Inflammatory macrophage treated with lipopolysaccharide for 4 hours (primary cell): ENCODE measurements around the gene MAP4K1.

Experiments used
- DNase-seq: peaks from one replicate; pipeline ENCODE4 v3.0.0-alpha.2; 2020

The MAP4K1 gene

DNA sequence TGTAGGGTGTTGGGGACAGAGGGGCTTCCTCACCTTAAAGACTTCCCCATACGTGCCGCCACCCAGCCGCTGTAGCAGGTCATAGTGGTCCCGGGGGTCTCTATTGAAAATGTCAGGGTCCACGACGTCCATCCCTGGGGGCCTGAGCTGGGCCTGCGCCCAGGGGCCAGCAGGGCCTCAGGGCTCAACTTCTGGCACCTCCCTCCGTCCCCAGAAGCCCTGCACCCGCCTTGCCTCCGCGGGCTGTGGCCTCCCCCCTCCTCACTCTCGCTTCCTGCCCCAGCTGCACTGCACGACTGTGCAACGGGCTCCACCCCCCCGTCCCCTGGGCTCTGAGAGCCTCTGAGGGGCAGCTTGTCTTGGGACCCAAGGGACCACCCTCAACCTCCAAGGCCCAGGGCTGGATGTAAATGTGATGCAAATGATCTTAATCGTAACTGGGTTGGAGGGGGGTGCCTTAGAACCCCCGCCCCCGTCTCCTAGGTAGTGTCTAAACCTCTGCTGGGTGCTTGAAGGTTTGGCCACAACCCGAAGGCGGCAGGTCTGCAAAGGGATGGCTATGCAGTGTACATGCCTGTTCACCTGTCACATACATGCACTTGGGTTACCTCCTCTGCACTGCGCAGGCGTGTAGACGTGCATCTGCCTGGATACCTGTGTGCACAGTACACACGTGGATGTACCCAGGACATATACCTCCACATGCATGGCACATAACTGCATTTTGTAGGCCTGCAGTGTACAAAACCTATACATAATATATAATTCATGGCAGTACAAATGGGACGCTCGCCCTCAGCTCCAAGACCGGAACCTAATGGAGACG lies at the start of gene MAP4K1:
Gene MAP4K1, minus strand, starts transcription at position 190 of the 826 bp plus-strand sequence. Its CDS starts 58 bp downstream, at position 132.
- no peak for DNase-seq

DNA sequence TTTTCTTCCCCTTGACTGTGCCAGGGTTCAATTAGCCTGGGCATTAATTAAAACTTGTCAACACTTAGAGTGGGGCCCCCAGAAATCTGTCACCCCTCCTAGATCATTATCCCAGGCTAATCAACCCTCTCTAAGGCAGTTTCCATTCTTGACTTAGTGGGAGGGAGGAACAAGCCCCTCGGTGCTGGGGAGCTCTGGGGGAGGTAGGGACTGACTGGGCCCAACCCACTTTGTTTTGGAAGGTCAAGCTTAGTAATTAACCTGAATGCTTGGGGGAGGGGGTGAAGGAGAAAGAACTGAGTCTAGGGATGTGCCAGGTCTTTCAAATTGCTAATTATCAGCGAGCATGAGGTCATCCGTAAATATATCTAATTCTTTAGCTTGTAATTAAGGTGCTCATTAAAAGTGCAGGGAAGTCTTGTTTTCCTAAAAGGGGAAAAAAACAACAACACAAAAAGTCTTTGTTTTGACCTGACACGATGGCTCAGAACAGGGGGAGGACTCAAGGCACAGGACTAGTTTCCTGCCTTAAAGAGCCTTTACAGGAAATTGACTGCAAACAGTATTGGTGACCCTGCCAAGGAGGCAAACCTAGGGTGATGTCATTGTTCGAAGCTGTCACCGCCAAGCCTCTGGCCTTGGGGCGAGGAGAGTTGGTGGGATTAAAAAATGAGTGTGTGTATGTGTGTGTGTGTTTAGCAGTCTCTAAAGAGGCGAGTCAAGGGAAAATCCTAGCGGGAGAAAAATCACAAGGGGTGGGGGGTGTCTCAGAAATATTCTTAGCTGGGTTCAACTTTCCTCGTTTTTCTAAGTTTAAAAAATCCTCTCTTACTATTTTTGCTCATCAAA lies 49.1 kb upstream of the MAP4K1 start:
- peak; percentile 48 for DNase-seq

DNA sequence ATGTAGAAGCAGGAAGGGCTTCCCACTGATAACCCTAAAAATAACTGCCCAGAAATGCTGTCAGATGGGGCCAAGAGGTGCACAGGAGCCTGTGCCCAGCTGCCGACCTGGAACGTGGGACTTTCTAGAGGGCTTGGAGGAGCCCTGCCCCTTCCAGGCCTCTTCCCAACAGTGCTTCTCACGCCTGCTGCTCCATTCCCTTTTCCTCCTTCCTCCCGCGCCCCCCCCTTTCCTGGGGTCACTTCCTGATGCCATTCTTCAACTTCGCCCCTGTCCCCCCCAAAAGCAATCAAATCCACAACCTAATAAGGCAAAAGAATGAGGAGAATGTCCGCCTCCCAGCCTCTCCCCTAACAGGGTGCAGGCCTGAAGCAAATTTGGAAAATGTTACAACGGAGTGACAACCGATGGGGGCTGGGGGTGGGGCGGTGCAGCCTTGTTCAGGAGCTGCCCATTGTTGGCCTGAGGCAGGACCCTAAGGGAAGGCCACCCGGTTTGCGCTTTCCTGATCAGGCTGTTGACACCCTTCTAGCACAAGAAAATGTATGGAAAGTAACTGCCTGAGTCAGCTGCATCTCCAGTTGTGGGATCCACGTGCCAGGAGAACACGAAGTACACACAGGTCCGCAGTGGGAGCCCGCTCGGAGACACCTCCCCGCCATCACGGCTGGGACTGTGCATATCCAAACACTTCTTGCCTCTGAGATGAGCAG lies 48.4 kb upstream of the MAP4K1 start:
- no peak for DNase-seq

DNA sequence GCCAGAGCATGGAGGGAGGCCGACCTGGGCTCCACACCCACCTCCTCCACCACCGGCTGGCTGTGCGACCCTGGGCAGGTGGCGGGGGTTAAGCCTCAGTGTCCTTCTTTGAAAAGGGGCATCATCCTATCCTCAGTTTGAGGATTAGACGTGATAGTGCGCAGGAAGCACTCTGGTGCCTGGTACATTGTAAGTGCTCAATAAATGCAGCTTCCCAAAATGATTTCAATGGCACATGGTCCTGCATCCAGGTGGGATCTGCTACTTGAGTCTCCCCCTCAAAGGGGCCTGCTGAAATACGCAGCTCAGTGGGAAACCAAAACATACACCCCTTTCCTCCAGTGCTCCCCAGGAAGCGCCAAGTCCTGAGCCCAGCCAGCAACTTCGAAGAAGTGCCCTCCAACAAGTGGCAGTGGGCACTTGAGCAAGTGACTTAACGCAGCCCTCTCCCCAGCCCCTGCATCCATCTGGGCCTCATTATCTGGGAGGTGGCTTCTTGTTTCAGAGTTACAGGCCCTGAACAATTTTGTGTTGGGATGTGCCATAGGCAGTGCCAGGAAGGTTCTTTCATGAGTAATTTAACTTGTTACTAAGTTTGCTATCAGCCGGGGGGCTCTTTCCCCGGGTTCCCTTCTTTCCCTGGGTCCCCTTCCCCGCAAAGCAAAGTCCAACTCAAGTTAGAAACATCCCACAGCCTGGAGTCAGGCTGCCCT lies 47.6 kb upstream of the MAP4K1 start:
- DNase-seq = no peak

DNA sequence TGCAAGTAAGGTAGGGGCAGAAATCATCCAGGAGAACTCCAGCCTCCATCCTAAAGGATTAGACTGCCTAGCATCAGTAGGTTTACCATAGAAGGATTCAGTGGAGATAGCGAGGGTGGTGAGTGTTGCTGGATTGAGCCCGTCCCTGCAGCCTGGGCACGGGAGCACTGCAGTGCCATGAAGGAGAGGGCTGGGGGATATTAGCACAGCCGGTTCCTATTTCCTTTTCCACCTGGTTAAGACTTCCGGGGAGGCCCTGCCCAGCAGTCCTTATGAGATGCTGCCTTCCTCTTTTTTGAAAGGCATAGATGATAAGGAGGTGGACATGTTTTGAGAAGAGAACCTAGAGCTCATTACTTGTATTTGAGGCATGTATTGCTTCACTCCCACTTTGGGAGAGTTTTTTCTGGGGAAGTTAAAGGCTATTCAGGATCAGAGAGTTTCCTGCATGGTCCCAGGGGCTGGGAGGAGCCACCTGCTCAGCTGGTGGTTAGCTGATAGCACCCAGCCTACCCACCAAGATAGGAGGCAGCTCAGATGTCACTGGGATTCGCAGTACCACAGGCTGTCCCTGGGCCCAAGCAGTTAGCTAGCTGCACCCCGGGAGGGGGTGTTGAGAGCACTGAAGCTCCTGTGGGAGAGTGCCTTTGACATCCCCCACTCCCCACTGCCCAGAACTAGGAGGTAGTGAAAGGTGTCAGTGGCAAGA lies 46.9 kb upstream of the MAP4K1 start:
- no peak for DNase-seq

DNA sequence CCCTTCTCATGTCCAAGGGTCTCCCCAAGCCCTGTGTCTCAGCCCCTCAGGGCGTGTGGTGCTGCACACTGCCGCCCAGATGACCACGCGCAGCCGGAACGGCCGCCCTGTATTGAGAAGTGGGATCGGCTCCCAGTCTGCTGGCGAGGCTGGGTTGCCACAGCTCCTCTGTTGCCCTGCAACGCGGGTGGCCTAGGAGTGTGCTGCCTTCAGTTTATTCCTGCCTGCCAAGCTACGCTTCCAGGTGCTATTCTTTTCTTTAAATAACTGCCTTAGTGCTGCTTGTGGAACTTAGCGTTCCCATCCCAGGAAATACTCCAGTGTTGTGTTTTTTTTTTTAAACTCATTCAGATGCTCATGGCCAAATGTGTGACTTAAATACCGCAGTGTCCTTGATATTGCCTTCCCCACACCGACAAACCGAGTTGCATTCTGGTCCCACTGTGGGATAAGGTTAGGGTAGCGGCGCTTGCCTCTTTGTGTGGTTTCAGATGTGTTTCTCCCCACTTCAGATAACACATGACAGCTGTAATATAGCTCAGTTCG lies 46.3 kb upstream of the MAP4K1 start:
- no peak for DNase-seq

DNA sequence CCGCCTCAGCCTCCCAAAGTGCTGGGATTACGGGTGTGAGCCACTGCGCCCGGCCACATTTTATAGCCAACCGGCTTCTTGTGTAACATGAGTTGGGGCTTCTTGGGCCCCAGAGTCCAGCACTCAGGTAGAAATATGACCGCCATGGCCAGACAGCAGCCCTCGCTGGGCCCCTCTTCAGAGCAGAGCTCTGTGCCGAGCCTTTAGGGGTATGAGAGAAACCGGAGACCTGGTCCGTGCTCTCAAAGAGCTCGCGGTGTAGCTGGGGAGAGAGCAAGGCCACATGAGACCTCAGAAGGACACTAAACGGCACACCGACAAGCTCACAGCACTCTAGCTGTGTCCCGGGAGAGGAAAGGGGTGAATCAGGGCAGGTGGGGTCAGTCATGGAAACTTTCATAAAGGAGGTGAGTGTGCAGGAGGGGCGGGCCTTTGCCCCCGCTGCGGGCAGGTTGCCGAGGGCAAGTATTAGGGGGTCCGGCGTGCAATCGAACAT lies 45.5 kb upstream of the MAP4K1 start:
- no peak for DNase-seq

DNA sequence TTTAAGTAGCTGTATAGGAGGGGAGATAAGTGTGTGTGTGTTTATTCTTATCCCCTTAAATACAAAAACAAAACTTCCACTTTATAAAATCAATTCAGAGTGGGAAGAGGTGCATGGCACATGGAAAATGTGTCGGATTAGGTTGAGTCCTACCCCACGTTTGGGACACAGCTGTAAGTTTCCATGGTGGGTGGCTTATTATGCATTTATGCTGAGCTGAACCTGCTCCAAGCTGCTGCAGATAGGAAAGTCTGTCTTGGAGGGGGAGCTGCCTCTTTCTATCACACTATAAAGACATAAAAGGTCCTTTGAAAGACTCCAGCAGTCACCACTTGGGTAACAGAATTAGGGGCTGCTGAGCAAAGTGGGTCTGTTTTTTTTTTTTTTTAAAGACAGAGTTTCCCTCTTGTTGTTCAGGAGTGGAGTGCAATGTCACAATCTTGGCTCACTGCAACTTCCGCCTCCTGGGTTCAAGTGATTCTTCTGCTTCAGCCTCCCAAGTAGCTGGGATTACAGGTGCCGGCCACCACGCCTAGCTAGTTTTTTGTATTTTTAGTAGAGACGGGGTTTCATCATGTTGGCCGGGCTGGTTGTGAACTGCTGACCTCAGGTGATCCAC lies 44.9 kb upstream of the MAP4K1 start:
- DNase-seq = no peak

DNA sequence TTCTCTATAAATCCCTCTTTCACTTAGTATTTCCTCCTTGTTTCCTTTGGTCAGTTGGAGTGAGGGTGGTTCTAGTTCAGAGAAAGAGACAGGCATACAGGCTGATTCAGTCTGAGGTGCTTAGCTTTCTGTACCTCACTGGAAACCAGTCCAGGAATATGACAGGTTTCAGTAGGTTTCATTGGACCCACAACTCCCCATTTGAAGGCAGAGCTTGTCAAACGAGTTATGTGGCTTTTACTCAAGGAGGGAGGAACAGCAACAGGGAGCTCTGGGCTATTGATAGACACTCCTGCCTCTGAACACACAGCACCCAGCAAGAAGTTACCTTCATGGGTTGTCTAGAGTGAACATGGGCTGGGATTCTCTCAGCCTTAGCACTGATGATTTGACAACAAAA lies 44.2 kb upstream of the MAP4K1 start:
- no peak for DNase-seq

DNA sequence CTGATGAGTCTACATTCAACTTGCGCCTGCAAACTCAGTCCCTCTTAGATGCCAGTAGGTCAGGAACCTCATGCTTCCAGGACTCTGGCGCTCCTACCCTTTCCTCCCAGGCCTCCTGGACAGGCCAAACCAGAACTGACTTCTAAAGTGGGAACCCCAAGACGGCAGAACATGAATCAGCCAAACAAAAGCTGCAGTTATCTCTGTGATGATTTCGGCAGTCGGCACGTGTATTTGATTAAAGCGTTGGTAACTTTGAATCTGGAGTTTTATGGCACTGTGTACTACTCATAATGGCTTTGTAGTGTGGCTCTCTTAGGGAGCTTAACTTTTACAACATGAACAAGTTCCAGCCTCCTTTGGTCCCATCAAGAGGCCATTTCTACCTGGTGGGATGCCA lies 43.4 kb upstream of the MAP4K1 start:
- no peak for DNase-seq

DNA sequence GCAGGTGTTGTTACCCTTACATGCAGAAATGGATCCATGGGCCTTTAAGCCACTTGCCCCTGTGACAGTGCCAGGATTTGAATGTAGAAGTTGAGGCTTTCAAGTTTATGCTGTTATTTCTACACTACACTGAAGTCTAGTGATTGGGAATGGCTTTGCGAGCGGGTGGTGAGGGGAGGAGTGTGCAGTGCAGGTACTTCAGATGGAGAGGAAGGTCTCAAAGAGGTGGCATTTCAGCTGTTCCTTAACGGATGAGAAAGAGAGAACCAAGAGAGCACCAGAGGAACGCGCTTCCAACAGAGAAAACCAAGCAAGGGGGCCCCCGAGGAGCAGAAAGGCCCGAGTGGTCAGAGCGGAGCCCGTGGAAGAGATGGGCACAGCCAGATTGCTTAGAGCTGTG lies 43.0 kb upstream of the MAP4K1 start:
- DNase-seq = no peak

DNA sequence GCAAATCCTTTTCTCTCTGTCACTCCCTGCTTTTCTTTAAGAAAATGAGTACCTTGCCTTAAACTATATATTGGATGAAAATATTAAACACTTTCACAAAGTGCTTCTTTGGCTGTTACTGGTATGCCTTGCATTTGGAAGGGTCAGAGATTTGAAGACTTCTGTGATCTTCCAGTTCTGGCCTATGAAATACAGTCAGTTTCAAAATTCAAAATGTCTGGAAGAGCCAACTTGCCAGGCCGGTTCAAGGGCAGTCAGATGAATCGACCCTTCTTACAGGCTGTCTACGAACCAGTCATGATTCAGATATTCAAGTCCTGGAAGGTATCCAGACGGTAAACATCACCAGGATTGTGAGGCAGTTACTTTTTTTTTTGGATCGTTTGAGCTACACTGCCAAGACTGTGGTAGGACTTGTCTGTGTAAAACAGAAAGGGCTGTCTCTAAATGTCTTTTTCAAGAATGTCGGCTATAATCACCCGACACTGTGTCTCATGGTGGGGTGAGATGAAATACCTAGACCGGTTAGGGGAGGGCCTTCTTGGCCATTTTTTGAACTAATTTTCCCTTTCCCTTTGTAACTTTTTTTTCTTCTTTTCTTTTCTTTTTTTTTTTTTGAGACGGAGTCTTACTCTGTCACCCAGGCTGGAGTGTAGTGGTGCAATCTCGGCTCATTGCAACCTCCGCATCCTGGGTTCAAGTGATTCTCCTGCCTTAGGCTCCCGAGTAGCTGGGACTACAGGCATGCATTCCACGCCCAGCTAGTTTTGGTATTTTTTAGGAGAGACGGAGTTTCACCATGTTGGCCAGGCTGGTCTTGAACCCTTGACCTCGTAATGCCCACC lies 40.9 kb upstream of the MAP4K1 start:
- no peak for DNase-seq

DNA sequence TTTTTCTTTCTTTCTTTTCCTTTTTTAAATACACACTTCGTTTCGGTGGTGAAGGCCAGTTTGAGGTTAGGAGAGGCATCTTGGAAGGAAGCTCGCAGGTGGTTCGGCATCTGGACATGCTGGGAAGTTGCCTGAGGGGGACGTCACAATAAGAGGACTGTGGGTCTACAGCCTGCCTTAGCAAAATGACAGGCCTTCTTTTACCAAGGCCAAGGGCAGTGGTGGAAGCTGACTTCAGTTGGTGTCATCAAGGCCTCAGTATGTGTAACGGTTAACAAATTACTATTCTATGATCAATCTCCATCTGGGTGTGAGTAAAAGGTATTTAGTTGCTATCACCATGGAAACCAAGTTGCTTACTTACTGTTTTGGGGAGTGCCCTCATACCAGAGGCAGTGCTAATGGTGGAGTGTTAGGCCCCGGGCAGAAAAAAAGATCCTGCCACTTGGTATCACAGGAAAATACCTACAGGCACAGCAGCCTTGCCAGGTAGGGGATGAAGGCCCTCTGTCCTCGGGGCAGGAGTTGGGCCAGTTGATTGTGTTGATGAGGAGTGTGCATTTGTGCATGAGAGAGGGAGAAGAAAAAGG lies 40.0 kb upstream of the MAP4K1 start:
- no peak for DNase-seq

DNA sequence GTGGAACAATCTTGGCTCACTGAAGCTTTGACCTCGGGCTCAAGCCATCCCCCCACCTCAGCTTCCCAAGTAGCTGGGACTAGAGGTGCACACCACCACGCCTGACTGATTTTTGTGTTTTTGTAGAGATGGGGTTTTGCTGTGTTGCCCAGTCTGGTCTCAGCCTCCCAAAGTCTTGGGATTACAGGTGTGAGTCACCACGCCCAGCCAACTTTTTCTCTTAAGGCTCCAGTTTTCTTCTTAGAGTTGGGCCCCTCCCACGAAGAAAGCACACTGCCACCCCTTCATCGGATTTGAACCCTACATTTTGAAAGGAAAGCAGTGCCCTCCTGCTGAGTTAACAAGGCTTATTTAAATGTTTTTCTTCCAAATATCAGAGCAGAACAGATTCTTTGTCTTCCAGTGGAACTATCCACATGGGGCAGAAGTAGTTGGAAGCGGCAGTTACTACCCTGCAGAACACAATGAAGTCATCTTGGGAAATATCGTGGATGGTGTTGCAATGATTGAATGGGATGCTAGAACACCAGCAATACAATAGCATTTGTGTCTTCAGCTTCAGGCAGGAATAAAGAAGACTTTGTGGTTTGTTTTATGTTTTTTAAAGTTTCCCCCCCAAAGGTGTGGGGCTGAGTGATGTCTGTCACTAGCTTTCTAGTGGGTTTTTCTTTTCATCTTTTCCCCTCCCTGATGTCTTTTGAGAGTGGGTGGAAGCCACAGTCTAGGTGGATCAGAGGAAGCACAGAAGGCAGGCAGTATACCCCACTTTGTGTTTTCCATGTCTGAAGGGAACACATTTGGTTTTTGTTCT lies 38.6 kb upstream of the MAP4K1 start:
- DNase-seq = peak; percentile 73

DNA sequence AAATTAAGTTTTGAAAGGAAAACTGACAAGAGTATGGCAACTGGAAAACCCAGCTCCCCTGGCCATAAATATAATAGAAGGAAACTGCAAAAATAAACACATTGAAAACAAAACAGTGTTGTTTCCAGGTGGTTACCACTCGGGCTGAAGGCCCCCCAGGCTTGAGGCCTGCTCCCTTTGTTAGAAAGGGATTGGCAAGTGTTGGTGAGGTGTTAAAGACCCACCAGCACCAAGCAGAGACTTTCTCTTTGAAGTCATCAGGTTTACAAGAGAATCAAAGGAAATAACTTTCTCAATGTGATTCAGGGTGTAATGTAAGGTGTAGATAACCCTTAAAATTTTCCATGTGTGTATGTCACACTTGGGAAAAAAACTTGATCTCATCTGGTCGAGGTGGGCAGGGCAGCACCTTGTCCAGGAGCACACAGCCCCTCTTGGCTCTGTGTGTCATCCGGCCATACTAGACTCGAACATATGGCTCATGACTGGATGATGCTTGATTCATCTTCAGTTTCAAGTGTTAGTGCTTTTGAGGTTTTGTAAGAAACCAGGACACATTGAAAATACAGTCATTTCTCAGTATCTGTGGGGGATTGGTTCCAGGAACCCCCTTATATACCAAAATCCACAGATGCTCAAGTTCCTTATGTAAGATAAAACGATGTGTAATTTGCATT lies 37.5 kb upstream of the MAP4K1 start:
- no peak for DNase-seq

DNA sequence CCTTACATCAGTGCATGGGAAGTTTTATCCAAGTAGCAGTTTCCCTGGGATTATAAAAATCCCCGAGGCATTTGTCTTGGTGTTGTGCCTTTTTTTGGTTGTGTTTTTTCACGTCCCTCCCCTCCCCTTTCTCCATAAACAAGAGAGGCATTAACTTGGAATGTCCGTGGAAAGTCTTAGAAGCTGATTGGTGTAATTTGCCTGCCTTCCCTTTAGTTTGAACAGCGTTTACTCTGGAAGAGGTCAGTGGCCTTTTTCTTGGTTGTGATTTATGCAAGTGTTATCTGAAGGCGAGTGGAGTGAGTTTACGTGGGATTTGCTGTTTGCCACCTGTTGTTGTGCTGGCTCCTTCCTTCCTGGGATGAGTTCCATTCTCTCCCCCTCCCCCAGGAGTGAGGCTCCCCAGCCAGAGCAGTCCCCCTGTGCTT lies 36.9 kb upstream of the MAP4K1 start:
- no peak for DNase-seq

DNA sequence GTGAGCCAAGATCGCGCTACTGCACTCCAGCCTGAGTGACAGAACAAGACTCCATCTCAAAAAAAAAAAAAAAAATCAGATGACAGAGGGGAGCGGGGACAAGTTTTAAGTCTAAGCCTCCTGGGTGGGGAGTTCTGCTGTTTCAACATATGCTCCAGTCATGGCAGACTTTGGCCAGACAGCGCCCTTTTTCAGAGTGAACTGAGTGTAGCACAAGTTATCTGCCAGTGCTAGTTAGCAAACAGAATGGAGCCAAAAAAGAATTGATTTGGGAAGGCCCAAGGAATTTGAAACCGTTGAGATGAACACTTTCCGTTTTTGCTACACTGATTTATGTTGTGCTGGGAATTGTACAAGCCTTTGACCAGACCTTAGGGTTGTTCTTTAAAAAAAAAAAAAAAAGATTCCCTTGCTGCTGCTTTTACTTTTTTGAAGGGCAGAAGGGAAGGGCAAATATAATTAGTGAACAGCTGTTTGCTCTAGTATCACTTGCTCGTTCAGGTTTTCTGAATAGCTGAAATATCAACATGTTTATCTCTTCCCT lies 35.3 kb upstream of the MAP4K1 start:
- peak; percentile 59 for DNase-seq
